Activated T-cell treated with anti-CD3 and anti-CD28 coated beads, Interleukin-2, amount 50 U/mL, for 24 hours (primary cell): ENCODE data around the gene GORASP2.

ENCODE experiments used
- DNase-seq: peaks from one replicate; pipeline ENCODE4 v3.0.0-alpha.2; 2020
- H3K27ac Mint-ChIP-seq: 2 replicates; pipeline ENCODE4 v1.8.0; 2020; ENCODE audit warnings: mild to moderate bottlenecking, mixed read lengths
- H3K27me3 Mint-ChIP-seq: 2 replicates; pipeline ENCODE4 v1.8.0; 2020; ENCODE audit warnings: mixed read lengths
- H3K36me3 Mint-ChIP-seq: 2 replicates; pipeline ENCODE4 v1.8.0; 2020; ENCODE audit warnings: low read depth, mixed read lengths
- H3K4me1 Mint-ChIP-seq: 2 replicates; pipeline ENCODE4 v1.8.0; 2020; ENCODE audit warnings: low read depth, mixed read lengths
- H3K4me3 Mint-ChIP-seq: 2 replicates; pipeline ENCODE4 v1.8.0; 2020; ENCODE audit warnings: mild to moderate bottlenecking, moderate library complexity, mixed read lengths
- H3K9me3 Mint-ChIP-seq: 2 replicates; pipeline ENCODE4 v1.8.0; 2020; ENCODE audit warnings: mixed read lengths

GORASP2 gene

GRCh38 chr2:170985407-170985806 lies 56.4 kb downstream of the GORASP2 start:
- no peak for DNase-seq
- no peaks in the 10 kb centered on the region for H3K27me3 Mint-ChIP-seq
- no peak overlapping the region for H3K27ac Mint-ChIP-seq
- no peaks in the 10 kb centered on the region for H3K9me3 Mint-ChIP-seq
- H3K4me1 Mint-ChIP-seq = peaks cover 2% of the 10 kb centered on the region
- H3K4me3 Mint-ChIP-seq = no peak overlapping the region
- H3K36me3 Mint-ChIP-seq = peaks cover 28% of the 10 kb centered on the region

- Mint-ChIP-seq H3K9me3 (no peaks in the 10 kb centered on the region), H3K4me1 (peaks cover 4% of the 10 kb centered on the region), H3K27ac (no peak overlapping the region), H3K36me3 (peaks cover 41% of the 10 kb centered on the region), H3K4me3 (no peak overlapping the region), H3K27me3 (no peaks in the 10 kb centered on the region)
- DNase-seq = no peak
Observed at GRCh38 chr2:170986566-170987258, 57.7 kb downstream of the GORASP2 start.

GRCh38 chr2:170991398-170992182 lies 62.5 kb downstream of the GORASP2 start:
- no peak for DNase-seq
- Mint-ChIP-seq H3K4me1 (peaks cover 4% of the 10 kb centered on the region), H3K27me3 (no peaks in the 10 kb centered on the region), H3K27ac (no peak overlapping the region), H3K36me3 (peaks cover 79% of the 10 kb centered on the region), H3K9me3 (no peaks in the 10 kb centered on the region), H3K4me3 (no peak overlapping the region)

- Mint-ChIP-seq H3K27ac (peak overlapping the region; percentile 22), H3K36me3 (peaks cover 81% of the 10 kb centered on the region), H3K4me3 (no peak overlapping the region), H3K4me1 (peaks cover 9% of the 10 kb centered on the region), H3K9me3 (no peaks in the 10 kb centered on the region), H3K27me3 (no peaks in the 10 kb centered on the region)
- DNase-seq = no peak
Observed at GRCh38 chr2:170996316-170996715, 67.3 kb downstream of the GORASP2 start.

GRCh38 chr2:170997893-170998597 lies 69.0 kb downstream of the GORASP2 start:
- Mint-ChIP-seq H3K36me3 (peaks cover 78% of the 10 kb centered on the region), H3K4me1 (peaks cover 7% of the 10 kb centered on the region), H3K9me3 (no peaks in the 10 kb centered on the region), H3K4me3 (no peak overlapping the region), H3K27me3 (no peaks in the 10 kb centered on the region), H3K27ac (peak overlapping the region; percentile 4)
- DNase-seq = no peak

- peaks cover 79% of the 10 kb centered on the region for H3K36me3 Mint-ChIP-seq
- peaks cover 15% of the 10 kb centered on the region for H3K4me1 Mint-ChIP-seq
- H3K9me3 Mint-ChIP-seq = no peaks in the 10 kb centered on the region
- no peak overlapping the region for H3K4me3 Mint-ChIP-seq
- H3K27me3 Mint-ChIP-seq = no peaks in the 10 kb centered on the region
- H3K27ac Mint-ChIP-seq = no peak overlapping the region
- DNase-seq = no peak
Observed at GRCh38 chr2:170999654-171000053, 70.6 kb downstream of the GORASP2 start.

- H3K27me3 Mint-ChIP-seq = no peaks in the 10 kb centered on the region
- no peak overlapping the region for H3K4me3 Mint-ChIP-seq
- H3K4me1 Mint-ChIP-seq = peaks cover 31% of the 10 kb centered on the region
- H3K27ac Mint-ChIP-seq = peak overlapping the region; percentile 90
- peaks cover 87% of the 10 kb centered on the region for H3K36me3 Mint-ChIP-seq
- no peaks in the 10 kb centered on the region for H3K9me3 Mint-ChIP-seq
- no peak for DNase-seq
Observed at GRCh38 chr2:171004363-171004762, 75.3 kb downstream of the GORASP2 start.

- Mint-ChIP-seq H3K36me3 (peaks cover 87% of the 10 kb centered on the region), H3K4me3 (peak overlapping the region; percentile 38), H3K27ac (peak overlapping the region; percentile 90), H3K4me1 (peaks cover 31% of the 10 kb centered on the region), H3K9me3 (no peaks in the 10 kb centered on the region), H3K27me3 (no peaks in the 10 kb centered on the region)
- DNase-seq = no peak
Observed at GRCh38 chr2:171004833-171005232, 75.8 kb downstream of the GORASP2 start.

- Mint-ChIP-seq H3K27me3 (no peaks in the 10 kb centered on the region), H3K9me3 (no peaks in the 10 kb centered on the region), H3K4me1 (peaks cover 22% of the 10 kb centered on the region), H3K36me3 (peaks cover 81% of the 10 kb centered on the region), H3K4me3 (no peak overlapping the region), H3K27ac (peak overlapping the region; percentile 9)
- DNase-seq = no peak
Observed at GRCh38 chr2:171008550-171009205, 79.6 kb downstream of the GORASP2 start.

- no peaks in the 10 kb centered on the region for H3K9me3 Mint-ChIP-seq
- peaks cover 19% of the 10 kb centered on the region for H3K4me1 Mint-ChIP-seq
- no peak overlapping the region for H3K4me3 Mint-ChIP-seq
- peaks cover 80% of the 10 kb centered on the region for H3K36me3 Mint-ChIP-seq
- H3K27ac Mint-ChIP-seq = no peak overlapping the region
- no peak for DNase-seq
- no peaks in the 10 kb centered on the region for H3K27me3 Mint-ChIP-seq
Observed at GRCh38 chr2:171009386-171009785, 80.3 kb downstream of the GORASP2 start.

GRCh38 chr2:171013851-171014250 lies 84.8 kb downstream of the GORASP2 start:
- H3K27me3 Mint-ChIP-seq = no peaks in the 10 kb centered on the region
- no peak overlapping the region for H3K27ac Mint-ChIP-seq
- H3K36me3 Mint-ChIP-seq = peaks cover 67% of the 10 kb centered on the region
- peaks cover 19% of the 10 kb centered on the region for H3K4me1 Mint-ChIP-seq
- DNase-seq = no peak
- no peaks in the 10 kb centered on the region for H3K9me3 Mint-ChIP-seq
- no peak overlapping the region for H3K4me3 Mint-ChIP-seq

GRCh38 chr2:171016125-171016524 lies 87.1 kb downstream of the GORASP2 start:
- Mint-ChIP-seq H3K4me3 (no peak overlapping the region), H3K27ac (no peak overlapping the region), H3K27me3 (no peaks in the 10 kb centered on the region)

More at GRCh38 chr2:171016125-171016524, 87.1 kb downstream of the GORASP2 start:
- Mint-ChIP-seq H3K9me3 (no peaks in the 10 kb centered on the region), H3K36me3 (peaks cover 61% of the 10 kb centered on the region), H3K4me1 (peaks cover 31% of the 10 kb centered on the region)
- DNase-seq = no peak
